GM10266 (cell line): Measurements from ENCODE around the gene TIGD3.

Experiments
- DNase-seq: peaks from one replicate; pipeline ENCODE4 v3.0.0; 2012; ENCODE audit errors: extremely low spot score
- TF ChIP-seq, protein P1 (sequence below): IDR thresholded peaks from 2 replicates; pipeline ENCODE4 v1.5.1; 2012; ENCODE audit warnings: mild to moderate bottlenecking, low read depth; ENCODE audit not compliant: control insufficient read depth, insufficient read depth; ENCODE audit errors: missing control alignments

Gene TIGD3

GRCh38 chr11:65310736-65311135 lies 43.8 kb upstream of the TIGD3 start:
- no peak for DNase-seq
- TF ChIP-seq, protein P1, sequence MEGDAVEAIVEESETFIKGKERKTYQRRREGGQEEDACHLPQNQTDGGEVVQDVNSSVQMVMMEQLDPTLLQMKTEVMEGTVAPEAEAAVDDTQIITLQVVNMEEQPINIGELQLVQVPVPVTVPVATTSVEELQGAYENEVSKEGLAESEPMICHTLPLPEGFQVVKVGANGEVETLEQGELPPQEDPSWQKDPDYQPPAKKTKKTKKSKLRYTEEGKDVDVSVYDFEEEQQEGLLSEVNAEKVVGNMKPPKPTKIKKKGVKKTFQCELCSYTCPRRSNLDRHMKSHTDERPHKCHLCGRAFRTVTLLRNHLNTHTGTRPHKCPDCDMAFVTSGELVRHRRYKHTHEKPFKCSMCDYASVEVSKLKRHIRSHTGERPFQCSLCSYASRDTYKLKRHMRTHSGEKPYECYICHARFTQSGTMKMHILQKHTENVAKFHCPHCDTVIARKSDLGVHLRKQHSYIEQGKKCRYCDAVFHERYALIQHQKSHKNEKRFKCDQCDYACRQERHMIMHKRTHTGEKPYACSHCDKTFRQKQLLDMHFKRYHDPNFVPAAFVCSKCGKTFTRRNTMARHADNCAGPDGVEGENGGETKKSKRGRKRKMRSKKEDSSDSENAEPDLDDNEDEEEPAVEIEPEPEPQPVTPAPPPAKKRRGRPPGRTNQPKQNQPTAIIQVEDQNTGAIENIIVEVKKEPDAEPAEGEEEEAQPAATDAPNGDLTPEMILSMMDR: no peak

DNA sequence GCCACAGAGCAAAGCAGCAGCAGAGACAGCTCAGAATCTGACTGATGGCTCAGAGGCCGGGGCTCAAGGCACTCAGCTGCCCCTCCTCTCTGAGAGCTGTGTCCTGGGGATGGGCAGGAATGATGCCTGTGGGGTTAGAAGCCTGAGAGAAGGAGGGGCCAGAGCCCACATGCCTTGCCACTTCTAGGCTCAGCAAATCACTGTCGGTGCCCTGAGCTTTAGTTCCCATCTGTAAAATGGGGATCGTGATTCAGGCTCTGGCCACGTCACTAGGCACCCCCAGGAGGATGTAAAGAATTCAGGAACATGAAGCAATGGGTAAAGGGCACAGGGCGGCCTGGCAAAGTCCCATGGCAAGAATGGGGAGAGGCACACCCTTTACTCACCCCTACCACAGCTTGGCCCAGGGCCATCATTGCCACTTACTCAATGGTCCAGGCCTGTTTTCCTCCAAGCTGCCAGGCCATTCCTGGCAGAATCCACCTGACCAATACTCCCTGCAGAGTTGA lies 43.3 kb upstream of the TIGD3 start:
- TF ChIP-seq, protein P1: no peak
- DNase-seq: no peak

DNA sequence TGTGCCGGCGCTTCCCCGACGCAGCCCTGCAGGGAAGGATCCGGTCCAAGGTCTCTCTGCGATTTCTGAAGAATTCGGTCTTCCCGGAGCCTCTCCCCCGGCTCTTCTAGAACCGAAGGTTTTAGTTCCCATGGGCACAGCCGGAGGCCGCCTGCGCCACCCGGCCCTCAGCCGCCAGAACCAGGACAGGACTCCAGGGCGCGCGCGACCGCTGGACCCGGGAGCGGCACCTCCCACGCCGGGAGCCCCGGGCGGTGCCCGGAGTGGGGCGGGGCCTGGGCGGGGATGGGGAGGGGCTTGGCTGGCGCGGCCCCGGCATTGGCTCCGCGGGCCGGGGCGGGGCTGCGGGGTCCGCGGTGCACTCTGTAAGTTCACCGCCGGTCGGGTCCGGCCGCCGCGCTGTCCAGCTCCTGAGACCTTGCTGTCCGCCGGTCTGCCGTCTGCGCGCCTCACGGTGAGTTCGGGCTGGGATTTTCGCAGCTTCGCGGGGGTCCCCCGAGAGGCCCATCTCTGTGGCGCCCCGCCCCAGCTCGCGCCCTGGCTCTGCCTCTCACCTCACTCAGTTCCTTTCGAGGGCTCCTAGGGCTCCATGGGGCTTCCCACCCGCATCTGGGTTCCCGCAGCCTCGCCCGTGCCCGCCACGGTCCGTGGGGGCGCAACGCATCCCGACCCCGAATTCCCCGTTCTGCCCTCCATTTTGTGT lies 39.9 kb upstream of the TIGD3 start, which contains the start of gene CDC42EP2:
Gene CDC42EP2 (plus strand): TSS at position 366 of the 703 bp plus-strand sequence. CDS start 6,033 bp downstream, outside the sequence.
- TF ChIP-seq, protein P1: no peak
- peak; percentile 94 for DNase-seq

DNA sequence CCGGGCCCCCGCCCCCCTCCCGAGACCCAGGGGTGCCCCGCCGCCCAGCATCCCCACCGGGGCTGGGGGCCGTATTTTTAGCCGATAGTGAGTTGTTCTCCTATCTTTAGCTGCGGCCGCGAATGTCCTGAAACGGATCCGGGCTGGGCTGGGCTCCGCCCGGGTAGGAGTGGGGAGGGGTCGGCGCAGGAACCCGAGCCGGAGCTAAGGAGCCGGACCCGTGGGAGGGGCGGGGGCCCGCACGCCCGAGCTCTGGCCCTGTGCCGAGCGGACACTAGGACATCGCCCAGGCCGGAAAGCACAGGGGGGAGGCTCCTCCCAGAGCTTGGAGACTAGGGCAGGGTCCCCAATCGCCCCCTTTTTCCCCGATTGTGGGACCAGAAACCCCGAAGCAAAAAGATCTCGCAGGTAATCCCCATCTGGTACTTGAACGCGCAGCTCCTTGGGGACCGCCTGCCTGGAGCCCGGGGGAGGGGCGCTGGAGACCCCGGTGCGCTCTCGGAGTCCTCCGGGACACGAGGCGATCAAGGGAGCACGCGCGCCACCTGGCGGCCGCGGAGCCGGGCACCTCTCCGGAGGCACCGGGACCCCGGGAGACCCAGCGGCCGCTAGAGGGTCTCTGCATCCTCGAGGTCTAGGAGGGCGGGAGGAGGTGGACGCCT lies 39.2 kb upstream of the TIGD3 start:
- peak; percentile 89 for DNase-seq
- TF ChIP-seq, protein P1: peak; percentile 95

- DNase-seq: no peak
- TF ChIP-seq, protein P1: no peak
Measured at GRCh38 chr11:65315866-65316226, 38.7 kb upstream of the TIGD3 start.

GRCh38 chr11:65316227-65317024 lies 38.1 kb upstream of the TIGD3 start:
- TF ChIP-seq, protein P1: no peak
- DNase-seq: no peak
